CD14-positive monocyte (primary cell): ENCODE results near the gene TAOK1. TPM values are rescaled to one million over a fixed set of nuclear protein-coding genes. Genes with fewer than 3 reads are reported as not detected.
A peak's percentile ranks its signal among the peaks of the same experiment; 100 is the strongest.
"Not testable (repeated sequence)": the region's sequence is repeated elsewhere in the genome, so short reads cannot be mapped to it uniquely, and the experiment has no call there.

Source experiments
- DNase-seq, 3 donors: peaks; one replicate each; pipeline ENCODE4 v3.0.0-alpha.2; 2011 to 2022
- H2AFZ ChIP-seq: 2 replicates; pipeline ENCODE4 v1.6.0; 2012; ENCODE audit warnings: mild to moderate bottlenecking, low read depth, low read length, inconsistent platforms; ENCODE audit not compliant: insufficient read depth, poor library complexity, severe bottlenecking
- H3K27ac ChIP-seq, 2 donors: 1 replicate in 1 of 2; 2 replicates in 1 of 2; pipeline ENCODE4 v1.5.1; 2012 to 2013; ENCODE audit warnings: low read length in 2 of 2, control low read depth in 1 of 2, inconsistent platforms in 1 of 2, low read depth in 1 of 2, mild to moderate bottlenecking in 1 of 2
- H3K27me3 ChIP-seq, 2 donors: one replicate each; pipeline versions ENCODE4 v1.6.0 to v1.6.1; 2011 to 2013; ENCODE audit warnings: low read length in 2 of 2; ENCODE audit not compliant: control insufficient read depth in 2 of 2, insufficient read depth in 2 of 2
- H3K36me3 ChIP-seq, 2 donors: replicated peaks in 1 of 2; 1 replicate in 1 of 2; 2 replicates in 1 of 2; pipeline versions ENCODE4 v1.5.1 to v1.6.1; 2012 to 2013; ENCODE audit warnings: low read length in 2 of 2, control low read depth in 1 of 2, inconsistent platforms in 1 of 2, mild to moderate bottlenecking in 1 of 2; ENCODE audit not compliant: insufficient read depth in 2 of 2, control insufficient read depth in 1 of 2
- H3K4me1 ChIP-seq, 2 donors: 1 replicate in 1 of 2; 2 replicates in 1 of 2; pipeline versions ENCODE4 v1.5.1 to v1.6.1; 2012 to 2013; ENCODE audit warnings: low read length in 2 of 2, control low read depth in 1 of 2, inconsistent platforms in 1 of 2, mild to moderate bottlenecking in 1 of 2, moderate library complexity in 1 of 2; ENCODE audit not compliant: insufficient read depth in 2 of 2, control insufficient read depth in 1 of 2
- H3K4me2 ChIP-seq: replicated peaks from 2 replicates; pipeline ENCODE3; 2012; ENCODE audit warnings: low read length, moderate library complexity, mild to moderate bottlenecking; ENCODE audit not compliant: poor library complexity, severe bottlenecking; ENCODE audit errors: extremely low read depth
- H3K4me3 ChIP-seq, 3 experiments: fragments of 200-600 bp in 1 of 3; sonication (generic) in 1 of 3; replicated peaks in 1 of 3; 1 replicate in 2 of 3; 2 replicates in 1 of 3; pipeline ENCODE4 v1.5.1; 2011 to 2013; ENCODE audit warnings: low read length in 3 of 3, mild to moderate bottlenecking in 3 of 3, control low read depth in 2 of 3, low read depth in 2 of 3, inconsistent platforms in 1 of 3, moderate library complexity in 1 of 3
- H3K79me2 ChIP-seq: 2 replicates; pipeline ENCODE4 v1.6.0; 2012; ENCODE audit warnings: mild to moderate bottlenecking, control low read depth, inconsistent platforms, low read length, moderate library complexity; ENCODE audit not compliant: insufficient read depth
- H3K9ac ChIP-seq: 2 replicates; pipeline ENCODE4 v1.6.0; 2017; ENCODE audit warnings: low read length, mild to moderate bottlenecking; ENCODE audit not compliant: insufficient read depth, poor library complexity, severe bottlenecking
- H3K9me3 ChIP-seq, 2 donors: replicated peaks in 1 of 2; 1 replicate in 1 of 2; 2 replicates in 1 of 2; pipeline versions ENCODE4 v1.5.1 to v1.6.1; 2012 to 2013; ENCODE audit warnings: low read length in 2 of 2, control low read depth in 1 of 2; ENCODE audit not compliant: control insufficient read depth in 1 of 2, insufficient read depth in 1 of 2
- H4K20me1 ChIP-seq: 2 replicates; pipeline ENCODE4 v1.6.0; 2012; ENCODE audit warnings: mild to moderate bottlenecking, low read length, control low read depth, moderate library complexity; ENCODE audit not compliant: insufficient read depth
- H3K27ac Mint-ChIP-seq, 7 donors: one replicate each; pipeline ENCODE4 v1.8.0; 2020; ENCODE audit warnings: mild to moderate bottlenecking in 7 of 7, mixed read lengths in 7 of 7, moderate library complexity in 6 of 7, inconsistent platforms in 2 of 7
- H3K27me3 Mint-ChIP-seq, 3 donors: one replicate each; pipeline ENCODE4 v1.8.0; 2021 to 2022; ENCODE audit warnings: low read depth in 3 of 3, mild to moderate bottlenecking in 3 of 3, mixed read lengths in 3 of 3, moderate library complexity in 3 of 3, inconsistent platforms in 1 of 3
- H3K36me3 Mint-ChIP-seq, 2 donors: one replicate each; pipeline ENCODE4 v1.8.0; 2020; ENCODE audit warnings: mixed read lengths in 2 of 2, inconsistent platforms in 1 of 2, mild to moderate bottlenecking in 1 of 2
- H3K4me1 Mint-ChIP-seq: one replicate; pipeline ENCODE4 v1.8.0; 2020; ENCODE audit warnings: mild to moderate bottlenecking, mixed read lengths
- H3K4me3 Mint-ChIP-seq, 2 donors: one replicate each; pipeline ENCODE4 v1.8.0; 2020; ENCODE audit warnings: mild to moderate bottlenecking in 2 of 2, mixed read lengths in 2 of 2, moderate library complexity in 1 of 2
- H3K9me3 Mint-ChIP-seq, 7 donors: one replicate each; pipeline ENCODE4 v1.8.0; 2020 to 2022; ENCODE audit warnings: mixed read lengths in 7 of 7, mild to moderate bottlenecking in 6 of 7, moderate library complexity in 6 of 7, inconsistent platforms in 2 of 7
- WGBS: methylation state at CpG from one replicate; pipeline ENCODE4 v1.1.5; 2013; ENCODE audit warnings: missing lambda C conversion rate; ENCODE audit not compliant: insufficient coverage; 5-methylcytosine and 5-hydroxymethylcytosine counted together
- intact Hi-C, 2 donors: fragments of 100-400 bp; cut with micrococcal nuclease; formaldehyde crosslinking; loops; one replicate each; pipeline versions ENCODE4 v1.15.0 to v1.15.1; 2023
- polyA plus RNA-seq, 3 donors: library from polyadenylated mRNA; depleted of rRNA in 1 of 3; unstranded in 2 of 3; stranded (reverse) in 1 of 3; fragments of 300-500 nt in 2 of 3; fragments of >200 nt in 1 of 3; fragmentation: Illumina TruSeq in 2 of 3; gene quantifications; 1 replicate in 2 of 3; 2 replicates in 1 of 3; pipeline ENCODE4 v1.2.3, GENCODE V29; 2012 to 2021
- TF ChIP-seq, protein P1 (sequence below): fragments of 200-600 bp; IDR thresholded peaks from one replicate; pipeline ENCODE4 v1.8.0; 2022; ENCODE audit warnings: antibody characterized with exemption, mild to moderate bottlenecking

TAOK1 gene
- polyA plus RNA-seq, 3 donors = 2.4 to 13.9 (median 4.8) TPM

DNA sequence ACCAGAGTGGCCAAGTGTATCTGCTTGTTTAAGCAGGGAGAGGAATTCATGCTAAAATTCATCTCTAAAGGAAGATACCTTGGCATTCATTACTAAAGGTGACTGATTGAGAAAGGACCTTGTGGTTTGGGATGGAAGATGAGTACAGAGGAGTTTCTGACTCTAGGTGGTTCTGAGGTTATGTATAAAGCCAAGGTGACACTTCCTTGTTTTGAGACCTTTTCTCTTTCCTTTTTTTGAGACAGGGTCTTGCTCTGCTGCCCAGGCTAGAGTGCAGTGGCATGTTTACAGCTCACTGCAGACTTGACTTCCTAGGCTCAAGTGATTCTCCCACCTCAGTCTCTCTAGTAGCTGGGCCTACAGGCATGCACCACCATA, 167.6 kb downstream of the TAOK1 start:
- no peak overlapping the region for H3K27ac Mint-ChIP-seq
- H3K4me3 ChIP-seq = no peak overlapping the region
- no peaks in the 10 kb centered on the region for H4K20me1 ChIP-seq
- TF ChIP-seq, protein P1, sequence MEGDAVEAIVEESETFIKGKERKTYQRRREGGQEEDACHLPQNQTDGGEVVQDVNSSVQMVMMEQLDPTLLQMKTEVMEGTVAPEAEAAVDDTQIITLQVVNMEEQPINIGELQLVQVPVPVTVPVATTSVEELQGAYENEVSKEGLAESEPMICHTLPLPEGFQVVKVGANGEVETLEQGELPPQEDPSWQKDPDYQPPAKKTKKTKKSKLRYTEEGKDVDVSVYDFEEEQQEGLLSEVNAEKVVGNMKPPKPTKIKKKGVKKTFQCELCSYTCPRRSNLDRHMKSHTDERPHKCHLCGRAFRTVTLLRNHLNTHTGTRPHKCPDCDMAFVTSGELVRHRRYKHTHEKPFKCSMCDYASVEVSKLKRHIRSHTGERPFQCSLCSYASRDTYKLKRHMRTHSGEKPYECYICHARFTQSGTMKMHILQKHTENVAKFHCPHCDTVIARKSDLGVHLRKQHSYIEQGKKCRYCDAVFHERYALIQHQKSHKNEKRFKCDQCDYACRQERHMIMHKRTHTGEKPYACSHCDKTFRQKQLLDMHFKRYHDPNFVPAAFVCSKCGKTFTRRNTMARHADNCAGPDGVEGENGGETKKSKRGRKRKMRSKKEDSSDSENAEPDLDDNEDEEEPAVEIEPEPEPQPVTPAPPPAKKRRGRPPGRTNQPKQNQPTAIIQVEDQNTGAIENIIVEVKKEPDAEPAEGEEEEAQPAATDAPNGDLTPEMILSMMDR = no peak
- H2AFZ ChIP-seq = no peak overlapping the region
- no peaks in the 10 kb centered on the region for H3K27me3 ChIP-seq
- peaks cover 38% of the 10 kb centered on the region for H3K4me1 Mint-ChIP-seq
- no peaks in the 10 kb centered on the region for H3K9me3 Mint-ChIP-seq
- no peak for DNase-seq
- no peak overlapping the region for H3K4me2 ChIP-seq
- no peaks in the 10 kb centered on the region for H3K9me3 ChIP-seq
- no peak overlapping the region for H3K27ac ChIP-seq
- peaks cover 8% of the 10 kb centered on the region in 2 donors for H3K36me3 Mint-ChIP-seq
- peaks cover 8% of the 10 kb centered on the region for H3K79me2 ChIP-seq
- no peak overlapping the region for H3K9ac ChIP-seq
- intact Hi-C loops = no loop called here
- H3K36me3 ChIP-seq = no peaks in the 10 kb centered on the region
- no peak overlapping the region for H3K4me3 Mint-ChIP-seq
- H3K4me1 ChIP-seq = peaks cover 32 to 35% of the 10 kb centered on the region in 2 donors
- no peaks in the 10 kb centered on the region for H3K27me3 Mint-ChIP-seq

DNA sequence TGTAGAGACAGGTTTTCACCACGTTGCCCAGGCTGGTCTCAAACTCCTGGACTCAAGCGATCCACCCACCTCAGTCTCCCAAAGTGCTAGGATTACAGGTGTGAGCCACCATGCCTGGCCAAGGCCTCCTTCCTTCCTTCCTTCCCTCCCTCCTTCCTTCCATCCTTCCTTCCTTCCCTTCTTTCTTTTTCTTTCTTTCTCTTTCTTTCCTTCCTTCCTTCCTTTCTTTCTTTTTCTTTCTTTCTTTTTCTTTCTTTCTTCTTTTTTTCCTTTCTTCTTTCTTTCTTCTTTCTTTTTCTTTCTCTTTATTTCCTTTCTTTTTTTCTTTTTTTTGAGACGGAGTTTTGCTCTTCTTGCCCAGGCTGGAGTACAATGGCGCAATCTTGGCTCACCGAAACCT, 168.0 kb downstream of the TAOK1 start:
- intact Hi-C loops, H3K9ac ChIP-seq, H3K4me3 Mint-ChIP-seq, H3K4me2 ChIP-seq, H3K27ac ChIP-seq, H3K9me3 ChIP-seq, H3K36me3 ChIP-seq, DNase-seq, H3K27me3 Mint-ChIP-seq, H4K20me1 ChIP-seq, H3K9me3 Mint-ChIP-seq, H2AFZ ChIP-seq, H3K27me3 ChIP-seq, H3K4me3 ChIP-seq: not testable (repeated sequence)
- WGBS = 100% methylated on average over 2 of the region's 5 CpGs
- H3K27ac Mint-ChIP-seq = peak overlapping the region in 2 of 7 donors; percentile 35 to 50
- H3K4me1 ChIP-seq = peaks cover 35 to 38% of the 10 kb centered on the region in 2 donors
- H3K79me2 ChIP-seq = peaks cover 12% of the 10 kb centered on the region
- H3K4me1 Mint-ChIP-seq = peaks cover 42% of the 10 kb centered on the region
- H3K36me3 Mint-ChIP-seq = peaks cover 10% of the 10 kb centered on the region in 2 donors
